ENCODE data around the gene SLC16A10.
A peak's percentile ranks its signal among the peaks of the same experiment; 100 is the strongest.

Gene SLC16A10

DNA sequence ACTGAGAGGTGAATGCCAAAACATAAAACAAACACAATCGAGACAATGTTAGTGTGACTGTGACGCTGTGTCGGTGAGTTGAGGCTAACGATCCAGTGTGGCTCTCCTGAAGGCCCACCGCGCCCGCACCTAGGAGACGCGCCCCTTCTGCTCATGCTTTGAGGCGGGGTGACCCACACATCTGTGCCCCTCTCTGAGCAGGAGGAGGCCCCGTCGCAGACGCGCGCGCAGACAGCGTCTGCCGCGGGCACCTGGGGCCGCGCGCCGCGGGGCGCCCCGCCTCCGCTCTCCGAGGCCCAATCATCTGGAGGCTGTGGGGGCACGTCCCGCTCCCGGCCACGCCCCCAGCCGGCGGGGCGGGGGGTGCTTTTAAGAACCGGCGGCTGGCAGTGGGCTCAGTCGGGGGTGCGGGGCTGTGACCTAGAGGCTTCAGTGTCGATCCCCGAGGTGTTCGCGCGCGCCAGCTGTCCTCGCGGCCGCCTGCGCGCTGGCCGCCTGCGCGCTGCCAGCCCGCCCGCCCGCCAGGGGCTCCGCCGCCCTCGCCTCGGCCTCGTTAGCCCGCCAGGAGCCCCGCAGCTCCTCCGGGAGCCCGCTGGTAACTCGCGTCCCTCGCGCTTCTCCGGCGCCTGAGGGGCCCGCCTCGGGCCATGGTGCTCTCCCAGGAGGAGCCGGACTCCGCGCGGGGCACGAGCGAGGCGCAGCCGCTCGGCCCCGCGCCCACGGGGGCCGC is at the start of gene SLC16A10:
Gene SLC16A10 (plus strand): TSS at position 398 of the 730 bp plus-strand sequence. CDS start 250 bp downstream, at position 648.
- Histone ChIP-seq H3K79me2 (ENCODE audit: low read length) (no peaks in the 10 kb centered on the region), H3K27ac (ENCODE audit: low read length) (no peak within 1 kb of the TSS), H3K4me1 (ENCODE audit: low read length) (peaks cover 11% of the 10 kb centered on the region), H3K9me3 (ENCODE audit: insufficient read depth, low read length) (no peaks in the 10 kb centered on the region), H3K4me3 (ENCODE audit: low read length) (peak within 1 kb of the TSS; percentile 92), H3K27me3 (ENCODE audit: low read depth, low read length) (no peaks in the 10 kb centered on the region), H3K36me3 (replicated peaks; ENCODE audit: low read depth, low read length) (no peaks in the 10 kb centered on the region), H4K20me1 (ENCODE audit: insufficient read depth, low read length) (no peaks in the 10 kb centered on the region), H3K9ac (ENCODE audit: low read length) (peak within 1 kb of the TSS; percentile 62), H2AFZ (ENCODE audit: low read depth, low read length) (peak within 1 kb of the TSS; percentile 98), H3K4me2 (ENCODE audit: low read length) (peak within 1 kb of the TSS; percentile 87)
- TF ChIP-seq, protein P1, sequence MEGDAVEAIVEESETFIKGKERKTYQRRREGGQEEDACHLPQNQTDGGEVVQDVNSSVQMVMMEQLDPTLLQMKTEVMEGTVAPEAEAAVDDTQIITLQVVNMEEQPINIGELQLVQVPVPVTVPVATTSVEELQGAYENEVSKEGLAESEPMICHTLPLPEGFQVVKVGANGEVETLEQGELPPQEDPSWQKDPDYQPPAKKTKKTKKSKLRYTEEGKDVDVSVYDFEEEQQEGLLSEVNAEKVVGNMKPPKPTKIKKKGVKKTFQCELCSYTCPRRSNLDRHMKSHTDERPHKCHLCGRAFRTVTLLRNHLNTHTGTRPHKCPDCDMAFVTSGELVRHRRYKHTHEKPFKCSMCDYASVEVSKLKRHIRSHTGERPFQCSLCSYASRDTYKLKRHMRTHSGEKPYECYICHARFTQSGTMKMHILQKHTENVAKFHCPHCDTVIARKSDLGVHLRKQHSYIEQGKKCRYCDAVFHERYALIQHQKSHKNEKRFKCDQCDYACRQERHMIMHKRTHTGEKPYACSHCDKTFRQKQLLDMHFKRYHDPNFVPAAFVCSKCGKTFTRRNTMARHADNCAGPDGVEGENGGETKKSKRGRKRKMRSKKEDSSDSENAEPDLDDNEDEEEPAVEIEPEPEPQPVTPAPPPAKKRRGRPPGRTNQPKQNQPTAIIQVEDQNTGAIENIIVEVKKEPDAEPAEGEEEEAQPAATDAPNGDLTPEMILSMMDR (IDR thresholded peaks at IDR 0.05; ENCODE audit: low read depth, low read length), result no peak
- no peak for TF ChIP-seq EZH2phosphoT487 (IDR thresholded peaks at IDR 0.05; ENCODE audit: low read depth)

- no peak for TF ChIP-seq EZH2phosphoT487 (IDR thresholded peaks at IDR 0.05; ENCODE audit: low read depth)
- TF ChIP-seq, protein P1 (IDR thresholded peaks at IDR 0.05; ENCODE audit: low read depth, low read length), result no peak
- no peaks in the 10 kb centered on the region for H3K27me3 ChIP-seq (ENCODE audit: low read depth, low read length)
- H3K4me1 ChIP-seq (ENCODE audit: low read length), result peaks cover 20% of the 10 kb centered on the region
- no peak overlapping the region for H3K27ac ChIP-seq (ENCODE audit: low read length)
- H2AFZ ChIP-seq (ENCODE audit: low read depth, low read length), result no peak overlapping the region
- no peak overlapping the region for H3K4me3 ChIP-seq (ENCODE audit: low read length)
- H3K36me3 ChIP-seq (replicated peaks; ENCODE audit: low read depth, low read length), result no peaks in the 10 kb centered on the region
- no peak overlapping the region for H3K9ac ChIP-seq (ENCODE audit: low read length)
- H4K20me1 ChIP-seq (ENCODE audit: insufficient read depth, low read length), result no peaks in the 10 kb centered on the region
- peak overlapping the region; percentile 55 for H3K4me2 ChIP-seq (ENCODE audit: low read length)
- H3K79me2 ChIP-seq (ENCODE audit: low read length), result no peaks in the 10 kb centered on the region
- no peaks in the 10 kb centered on the region for H3K9me3 ChIP-seq (ENCODE audit: insufficient read depth, low read length)
These were observed 48.6 kb upstream of the SLC16A10 start for GRCh38 chr6:111038534-111039252.

DNA sequence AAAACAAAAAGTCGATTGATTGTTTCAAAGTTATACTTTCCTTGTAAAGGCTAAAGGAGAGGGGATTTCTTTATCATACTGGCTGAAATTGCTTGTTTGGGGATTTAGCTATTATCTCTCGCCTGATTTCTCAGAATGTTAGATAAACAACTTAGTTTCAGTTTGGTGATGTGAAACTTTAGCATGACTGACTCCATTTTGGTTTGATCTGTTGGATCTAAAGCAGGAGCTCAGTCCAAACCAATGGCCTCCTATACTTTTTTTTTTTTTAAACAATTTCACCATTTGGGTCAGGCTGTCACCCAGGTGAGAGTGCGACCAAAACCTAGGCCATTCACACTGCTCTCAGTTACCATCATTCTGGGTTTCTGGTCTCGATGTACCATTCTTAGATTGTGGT is 45.4 kb upstream of the SLC16A10 start:
- no peak overlapping the region for H3K4me2 ChIP-seq (ENCODE audit: low read length)
- no peak overlapping the region for H3K9ac ChIP-seq (ENCODE audit: low read length)
- H2AFZ ChIP-seq (ENCODE audit: low read depth, low read length), result no peak overlapping the region
- H4K20me1 ChIP-seq (ENCODE audit: insufficient read depth, low read length), result no peaks in the 10 kb centered on the region
- TF ChIP-seq, protein P1 (IDR thresholded peaks at IDR 0.05; ENCODE audit: low read depth, low read length), result no peak
- TF ChIP-seq EZH2phosphoT487 (IDR thresholded peaks at IDR 0.05; ENCODE audit: low read depth), result no peak
- no peaks in the 10 kb centered on the region for H3K36me3 ChIP-seq (replicated peaks; ENCODE audit: low read depth, low read length)
- H3K4me3 ChIP-seq (ENCODE audit: low read length), result no peak overlapping the region
- no peaks in the 10 kb centered on the region for H3K9me3 ChIP-seq (ENCODE audit: insufficient read depth, low read length)
- no peak overlapping the region for H3K27ac ChIP-seq (ENCODE audit: low read length)
- H3K27me3 ChIP-seq (ENCODE audit: low read depth, low read length), result no peaks in the 10 kb centered on the region
- H3K79me2 ChIP-seq (ENCODE audit: low read length), result no peaks in the 10 kb centered on the region
- peaks cover 17% of the 10 kb centered on the region for H3K4me1 ChIP-seq (ENCODE audit: low read length)

GRCh38 chr6:111047244-111047643 is 40.1 kb upstream of the SLC16A10 start:
- Histone ChIP-seq H3K9ac (ENCODE audit: low read length) (no peak overlapping the region), H3K79me2 (ENCODE audit: low read length) (no peaks in the 10 kb centered on the region), H3K4me1 (ENCODE audit: low read length) (no peaks in the 10 kb centered on the region), H4K20me1 (ENCODE audit: insufficient read depth, low read length) (no peaks in the 10 kb centered on the region), H3K36me3 (replicated peaks; ENCODE audit: low read depth, low read length) (no peaks in the 10 kb centered on the region), H3K4me2 (ENCODE audit: low read length) (no peak overlapping the region), H3K27ac (ENCODE audit: low read length) (no peak overlapping the region), H3K27me3 (ENCODE audit: low read depth, low read length) (no peaks in the 10 kb centered on the region), H3K4me3 (ENCODE audit: low read length) (no peak overlapping the region), H2AFZ (ENCODE audit: low read depth, low read length) (no peak overlapping the region), H3K9me3 (ENCODE audit: insufficient read depth, low read length) (no peaks in the 10 kb centered on the region)
- no peak for TF ChIP-seq EZH2phosphoT487 (IDR thresholded peaks at IDR 0.05; ENCODE audit: low read depth)
- TF ChIP-seq, protein P1 (IDR thresholded peaks at IDR 0.05; ENCODE audit: low read depth, low read length), result no peak
